ENCODE measurements around the gene PEX6.

- TF ChIP-seq POLR2A (IDR thresholded peaks at IDR 0.05; ENCODE audit: low read depth, low read length) = no peak
- no peak for TF ChIP-seq TAF1 (IDR thresholded peaks at IDR 0.05; ENCODE audit: borderline replicate concordance, low read depth, low read length)
- TF ChIP-seq POLR2AphosphoS5 (IDR thresholded peaks at IDR 0.05; ENCODE audit: low read depth, low read length) = no peak
Observed at GRCh38 chr6:42921801-42922200, 57.2 kb downstream of the PEX6 start.

Measured in GM12892 (cell line).